CMK (cell line): ENCODE measurements around the gene LMO1.

Experiments used
- DNase-seq: peaks from one replicate; pipeline ENCODE4 v3.0.0-alpha.2; 2010; ENCODE audit warnings: low read depth

Gene LMO1

GRCh38 chr11:8288166-8288772 lies 24.6 kb upstream of the LMO1 start:
- DNase-seq: no peak

GRCh38 chr11:8287703-8288102 lies 24.0 kb upstream of the LMO1 start:
- no peak for DNase-seq

- DNase-seq: no peak
These were observed 23.6 kb upstream of the LMO1 start for GRCh38 chr11:8287297-8287696.

DNA sequence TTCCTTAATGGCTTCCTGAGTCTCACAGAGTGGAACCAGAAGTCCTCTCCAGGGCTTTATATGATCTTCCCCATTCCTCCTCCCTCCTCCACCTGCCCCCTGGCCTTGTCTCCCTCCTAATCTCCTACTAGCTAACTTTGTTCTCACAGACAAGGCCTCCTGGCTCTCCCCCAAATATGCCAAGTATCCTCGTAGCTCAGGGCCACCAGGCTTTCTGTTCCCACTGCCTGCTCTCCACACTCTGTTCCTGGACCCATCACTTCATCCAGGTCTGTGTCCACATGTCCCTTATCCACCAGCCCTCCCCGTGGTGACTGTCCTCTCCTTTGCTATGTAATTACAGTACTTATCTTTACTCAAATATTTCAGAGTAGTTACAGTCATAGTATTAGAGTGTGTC lies 23.2 kb upstream of the LMO1 start:
- no peak for DNase-seq

- DNase-seq: no peak
These were observed 22.1 kb upstream of the LMO1 start for GRCh38 chr11:8285796-8286195.

DNA sequence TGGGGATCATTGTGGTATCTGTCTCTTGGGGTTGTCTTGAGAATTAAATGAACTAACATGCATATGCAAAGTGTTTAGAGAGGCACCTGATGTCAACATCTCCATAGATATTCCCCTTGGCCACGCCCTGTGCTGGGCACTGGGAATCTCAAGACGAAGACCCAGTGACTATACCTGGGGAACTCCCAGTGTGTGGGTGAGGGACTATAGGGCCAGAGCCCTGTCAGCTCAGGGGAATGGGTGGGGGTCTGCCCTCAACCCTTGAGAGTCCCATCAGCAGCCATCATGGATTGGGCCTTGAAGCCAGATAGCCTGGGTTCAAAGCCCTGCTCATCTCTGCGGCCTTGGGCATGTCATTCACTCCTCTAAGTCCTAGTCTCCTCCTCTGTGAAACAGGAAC lies 21.6 kb upstream of the LMO1 start:
- no peak for DNase-seq

DNA sequence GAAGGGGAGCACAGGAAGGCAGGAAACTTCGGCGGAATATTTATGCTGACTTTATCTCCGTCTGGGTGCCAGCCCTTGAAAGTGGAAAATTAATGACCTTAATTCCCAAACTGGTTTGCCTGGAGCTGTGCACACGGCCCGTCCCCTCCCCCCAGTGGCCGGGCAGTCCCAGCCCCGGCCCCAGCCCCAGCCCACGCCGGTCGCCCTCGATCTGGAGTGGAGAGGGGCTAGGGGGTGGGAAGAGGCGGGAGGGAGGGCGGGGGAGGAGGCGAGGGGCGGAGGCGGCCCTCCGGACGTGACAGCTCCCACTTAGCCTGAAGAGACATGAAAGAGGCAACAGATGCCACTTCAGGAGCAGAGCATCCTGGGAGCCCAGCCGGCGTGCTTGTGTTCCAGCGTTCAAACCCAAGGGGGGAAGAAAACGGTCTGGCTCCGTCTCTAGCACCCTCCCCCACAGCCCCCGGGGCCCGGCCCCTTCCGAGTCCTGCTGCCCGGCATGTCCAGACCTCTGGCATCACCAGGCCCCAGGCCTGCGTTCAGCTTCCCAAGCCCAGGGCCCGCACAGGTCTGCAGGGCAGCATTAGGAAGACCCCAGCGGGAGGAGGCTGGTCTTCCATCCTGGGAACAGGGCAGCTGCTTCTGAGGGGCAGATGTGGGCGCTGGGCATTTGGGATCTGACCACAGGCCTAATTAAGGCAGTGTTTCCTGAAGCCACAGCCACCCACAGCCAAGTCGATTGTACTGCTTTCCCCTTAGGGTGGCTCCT lies 20.0 kb upstream of the LMO1 start:
- DNase-seq: no peak

- DNase-seq: no peak
These were observed 19.4 kb upstream of the LMO1 start for GRCh38 chr11:8283100-8283464.

DNA sequence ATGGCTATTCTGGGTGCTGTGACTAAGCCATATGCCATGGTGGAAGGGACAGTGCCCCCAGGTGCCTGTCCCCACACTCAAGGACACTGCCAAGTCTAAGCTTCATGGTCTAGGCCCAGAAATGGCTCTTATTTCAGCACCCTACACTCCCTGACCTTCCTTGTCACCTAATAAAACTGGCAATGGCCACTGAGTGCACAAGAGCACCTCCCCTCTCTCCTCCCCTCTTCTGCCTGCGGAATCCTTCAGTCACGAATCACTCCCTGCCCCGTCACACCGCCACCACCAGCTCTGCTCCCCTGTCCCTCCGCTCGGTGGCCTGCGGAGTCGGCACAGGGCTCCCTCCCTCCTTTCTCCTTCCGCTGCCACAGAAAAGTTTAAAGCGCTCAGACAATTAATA lies 19.0 kb upstream of the LMO1 start:
- DNase-seq: no peak

GRCh38 chr11:8281266-8281665 lies 17.6 kb upstream of the LMO1 start:
- no peak for DNase-seq

DNA sequence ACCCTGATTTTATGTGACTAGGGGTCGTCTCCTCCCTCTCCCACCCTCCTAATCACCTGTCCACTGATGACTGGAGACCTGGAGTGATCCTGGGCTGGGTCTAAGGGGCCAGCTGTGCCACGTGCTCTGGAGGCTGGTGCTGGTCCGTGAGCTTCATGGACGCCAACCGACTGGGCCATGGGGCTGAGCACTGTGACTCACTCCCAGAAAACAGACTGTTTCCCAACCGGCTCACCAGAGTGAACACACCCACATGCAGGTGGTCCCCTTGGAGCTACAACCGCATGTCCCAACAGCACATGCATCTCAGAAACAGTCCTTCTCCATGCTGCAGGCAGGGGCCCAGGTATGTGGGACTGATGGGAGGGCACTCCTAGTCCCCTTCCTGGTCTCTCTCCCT lies 14.0 kb upstream of the LMO1 start:
- no peak for DNase-seq

DNA sequence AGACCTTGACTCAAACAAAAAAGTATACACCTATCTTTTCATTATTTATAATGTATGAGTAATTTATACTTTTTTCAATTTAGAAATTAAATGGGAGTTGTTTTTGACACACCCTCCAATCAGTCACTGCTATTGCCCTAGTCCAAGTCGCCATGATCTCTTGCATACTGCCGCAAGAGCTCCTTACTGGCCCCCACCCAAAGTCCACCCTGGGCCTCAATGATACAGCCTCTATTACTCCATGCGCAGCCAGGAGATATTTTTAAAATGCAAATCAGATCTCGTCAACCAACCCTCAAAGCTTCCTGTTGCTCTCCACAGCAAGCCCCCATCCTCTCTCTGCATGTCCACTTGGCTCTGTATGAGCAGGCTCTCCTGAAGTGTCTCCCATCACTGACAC lies 12.8 kb upstream of the LMO1 start:
- DNase-seq: no peak

DNA sequence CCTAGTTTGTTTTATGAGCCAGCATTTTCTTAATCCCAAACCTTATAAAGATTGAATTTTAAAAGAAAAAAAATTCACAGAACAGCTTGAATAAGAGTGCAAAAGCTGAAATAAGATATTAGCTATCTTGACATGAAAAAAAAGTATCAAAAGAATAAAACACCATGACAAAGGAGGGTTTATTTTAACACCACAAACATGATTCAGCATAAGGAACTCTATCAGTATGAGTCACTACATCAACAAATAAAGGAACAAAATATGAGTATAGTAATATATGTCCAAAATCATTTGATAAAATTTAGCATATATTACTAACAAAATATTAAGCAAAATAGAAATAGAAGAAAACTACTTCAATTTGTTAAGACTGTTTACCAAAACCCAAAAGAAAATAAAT lies 9.6 kb upstream of the LMO1 start:
- DNase-seq: no peak

DNA sequence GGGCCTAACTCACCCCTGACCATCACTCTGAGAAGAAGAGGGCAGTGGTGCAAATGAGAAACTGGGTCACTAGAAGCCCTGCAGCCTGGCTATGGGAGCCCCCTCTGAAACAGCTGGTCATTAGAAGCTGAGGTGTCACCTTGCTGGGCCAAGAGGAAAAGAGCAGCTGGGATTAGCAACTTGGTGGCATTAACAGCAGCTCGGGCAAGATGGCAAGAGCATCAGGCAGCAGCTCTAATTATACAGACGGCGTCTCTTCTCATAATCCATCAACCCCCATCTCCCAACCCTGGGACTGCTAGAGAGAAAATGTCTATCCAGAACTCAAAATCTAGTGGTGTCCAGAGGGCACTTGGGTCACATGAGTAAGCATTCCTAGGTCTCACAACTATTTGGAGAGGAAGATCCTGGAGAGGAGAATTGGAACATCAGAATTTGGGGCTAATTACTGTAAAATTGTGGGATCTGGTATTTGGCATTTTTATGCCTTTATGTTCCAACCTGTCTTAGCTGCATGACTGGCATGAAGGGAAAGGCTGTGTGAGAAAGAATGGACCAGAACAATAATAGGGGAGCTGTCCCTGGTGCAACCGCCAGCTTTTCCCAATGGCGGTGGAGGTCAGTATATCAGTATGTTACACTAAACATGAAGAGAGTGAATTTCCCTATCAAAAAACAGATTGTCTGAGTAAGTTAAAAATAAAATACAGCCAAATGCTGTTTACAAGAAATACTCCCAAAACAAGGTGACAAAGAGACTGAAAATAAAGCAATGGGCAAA lies 7.6 kb upstream of the LMO1 start:
- no peak for DNase-seq

DNA sequence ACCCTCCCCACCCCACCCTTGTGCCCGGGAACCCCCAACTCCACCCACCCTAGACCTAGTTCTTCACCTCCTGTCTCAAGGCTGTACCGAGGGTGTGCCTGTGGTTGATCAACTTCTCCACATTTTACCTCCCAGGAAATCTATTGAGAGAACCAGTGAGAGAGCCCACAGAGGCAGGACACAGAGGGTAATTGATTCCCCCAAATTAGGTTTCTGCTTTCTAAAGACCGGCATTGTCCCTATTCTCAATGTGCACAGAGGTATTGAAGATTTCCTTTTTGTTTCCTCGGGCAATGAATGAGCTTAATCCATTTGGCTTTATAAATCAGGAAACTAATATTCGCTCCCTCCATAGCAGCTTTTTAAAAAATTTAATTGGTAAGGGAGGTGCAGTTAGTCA lies 6.0 kb upstream of the LMO1 start:
- DNase-seq: no peak

DNA sequence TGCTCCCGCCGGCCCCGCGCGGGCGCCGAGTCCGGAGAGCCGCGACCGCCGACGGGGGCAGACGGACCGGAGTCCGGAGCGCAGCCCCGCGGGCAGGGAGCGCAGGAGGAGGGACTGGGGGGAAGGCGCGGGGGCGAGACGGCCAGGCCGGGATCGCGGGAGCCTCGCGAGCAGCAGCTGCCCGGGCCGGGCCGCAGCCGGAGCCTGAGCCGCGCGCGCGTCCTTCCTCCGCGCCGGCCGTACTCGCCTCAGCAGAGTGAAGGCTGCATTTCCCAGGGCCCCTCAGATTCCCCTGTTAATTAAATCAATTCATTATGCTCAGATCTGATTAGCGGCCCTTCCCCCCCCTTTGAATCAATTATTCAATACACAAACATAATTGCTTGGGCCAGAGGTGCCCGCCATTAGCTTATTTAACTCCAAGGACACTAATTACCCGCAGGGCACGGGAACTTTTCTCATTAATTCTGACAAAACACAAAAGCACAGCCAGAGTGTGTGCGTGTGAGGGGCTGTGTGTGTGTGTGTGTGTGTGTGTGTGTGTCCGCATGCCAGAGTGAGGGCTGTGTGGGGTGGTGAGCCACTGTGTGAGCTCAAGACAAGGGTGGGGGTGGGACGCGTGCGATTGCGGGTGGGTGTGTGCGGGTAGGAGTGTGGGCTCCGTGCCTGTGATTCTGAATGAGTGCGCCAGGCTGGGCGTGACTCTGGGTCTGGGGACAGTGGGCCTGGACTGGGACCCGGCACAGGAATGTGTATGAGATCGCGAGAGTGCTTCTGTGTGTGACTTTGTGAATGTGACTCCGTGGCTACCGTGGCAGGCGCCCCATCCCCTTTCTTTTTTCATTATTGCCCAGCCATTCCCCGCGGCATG lies 5.1 kb upstream of the LMO1 start:
- DNase-seq: no peak

DNA sequence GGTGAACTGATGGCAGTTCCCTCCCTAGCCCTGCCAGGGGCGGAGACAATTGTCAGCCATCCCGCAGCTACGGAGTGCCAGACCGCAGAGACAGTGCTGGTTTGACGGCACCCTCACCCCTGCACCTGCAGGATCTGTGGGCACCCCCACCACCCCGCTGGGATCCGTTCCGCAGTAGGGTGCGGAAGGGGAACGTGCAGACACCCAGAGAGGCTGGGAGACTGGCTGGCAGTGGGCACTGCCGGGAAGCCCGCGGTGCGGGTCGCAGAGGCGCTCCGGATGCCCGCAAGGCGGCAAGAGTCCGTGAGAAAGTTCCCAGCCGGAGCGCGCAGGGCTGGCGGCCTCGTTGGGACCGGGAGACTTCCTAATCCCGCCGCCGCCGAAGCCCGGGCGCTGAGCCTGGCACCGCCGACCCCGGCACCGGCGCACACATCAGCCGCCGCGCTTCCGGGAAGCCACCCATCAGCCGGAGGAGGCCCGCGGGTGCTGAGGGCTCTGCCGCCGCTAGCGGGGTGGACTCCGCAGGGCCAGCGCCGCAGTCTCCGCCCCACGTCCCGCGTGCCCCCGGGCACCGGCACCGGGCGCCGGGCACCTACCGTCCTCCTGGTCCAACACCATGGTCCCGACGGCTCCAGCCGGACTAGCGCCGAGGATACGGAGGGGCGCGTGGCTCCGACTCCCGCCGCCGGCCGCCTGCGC lies 4.3 kb upstream of the LMO1 start:
- DNase-seq: no peak

DNA sequence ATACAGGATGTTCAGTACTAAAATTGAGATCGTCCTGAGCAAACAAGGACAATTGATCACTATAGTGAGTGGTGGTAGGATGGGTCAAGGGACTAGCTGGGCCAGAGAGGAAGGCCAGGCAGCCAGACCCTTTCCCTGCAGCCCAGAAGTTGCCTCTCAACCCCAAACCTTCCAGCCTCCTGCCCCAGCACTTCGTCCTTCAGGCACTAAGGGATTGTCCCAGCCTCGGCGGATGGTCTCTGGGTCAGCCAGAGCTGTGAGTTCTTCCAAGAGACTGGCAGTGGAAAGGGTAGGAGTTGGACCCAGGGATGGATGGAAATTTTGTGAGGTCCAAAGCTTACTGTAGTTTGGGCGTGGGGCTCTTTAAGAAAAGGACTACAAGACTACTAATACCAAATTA lies 3.6 kb upstream of the LMO1 start:
- DNase-seq: no peak

- DNase-seq: no peak
These were observed 2.9 kb upstream of the LMO1 start for GRCh38 chr11:8266246-8267241.

DNA sequence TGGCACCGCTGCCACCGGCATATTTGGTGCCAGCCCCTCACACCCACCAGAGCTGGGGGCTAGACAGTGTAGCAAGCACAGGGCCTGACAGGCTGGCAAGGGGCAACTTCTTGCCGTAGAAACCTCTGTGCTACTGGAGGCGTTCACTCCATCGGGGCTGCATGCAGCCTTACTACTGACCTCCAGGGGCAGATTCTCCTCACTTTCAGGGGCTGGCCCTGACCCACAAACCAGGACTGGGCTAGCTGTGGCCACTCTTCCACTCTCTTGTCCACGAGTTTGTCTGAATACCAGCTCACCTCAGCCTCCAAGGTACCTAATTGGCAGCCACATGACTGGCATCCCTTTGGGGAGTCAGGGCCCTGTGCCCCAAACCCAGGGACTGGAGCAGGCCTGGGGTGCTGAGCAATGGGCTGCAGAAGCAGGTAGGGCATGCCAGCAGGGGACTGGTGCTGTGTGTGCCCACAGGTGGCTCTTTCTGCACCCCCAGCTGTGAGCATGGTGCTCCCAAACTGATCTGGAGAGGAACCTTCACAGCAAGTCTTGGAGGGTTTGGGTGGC lies 2.1 kb upstream of the LMO1 start:
- DNase-seq: no peak
